HEK293T (cell line): ENCODE data around the gene P2RX4.

Experiments used
- BHLHE40 ChIP-seq: fragments of 450-650 bp; IDR thresholded peaks from 2 replicates; pipeline ENCODE4 v1.6.1; 2016; ENCODE audit warnings: mild to moderate bottlenecking, moderate library complexity, borderline replicate concordance
- CTBP1 ChIP-seq: fragments of 450-650 bp; IDR thresholded peaks from 2 replicates; pipeline ENCODE4 v1.6.1; 2016; ENCODE audit warnings: borderline replicate concordance
- FOXK2 ChIP-seq: fragments of 450-650 bp; IDR thresholded peaks from 2 replicates; pipeline ENCODE4 v1.6.1; 2016; ENCODE audit warnings: mild to moderate bottlenecking
- FOXM1 ChIP-seq: fragments of 450-650 bp; IDR thresholded peaks from 2 replicates; pipeline ENCODE4 v1.6.1; 2017; ENCODE audit warnings: mild to moderate bottlenecking, borderline replicate concordance
- HDGF ChIP-seq: fragments of 450-650 bp; IDR thresholded peaks from 2 replicates; pipeline ENCODE4 v1.6.1; 2017; ENCODE audit warnings: antibody characterized with exemption, borderline replicate concordance
- NFRKB ChIP-seq: fragments of 450-650 bp; IDR thresholded peaks from 2 replicates; pipeline ENCODE4 v1.6.1; 2016; ENCODE audit warnings: mild to moderate bottlenecking, moderate library complexity
- SP1 ChIP-seq: fragments of 450-650 bp; IDR thresholded peaks from 2 replicates; pipeline ENCODE4 v1.6.1; 2017
- SUZ12 ChIP-seq: fragments of 450-650 bp; IDR thresholded peaks from 2 replicates; pipeline ENCODE4 v1.6.1; 2016; ENCODE audit warnings: mild to moderate bottlenecking
- TARDBP ChIP-seq: fragments of 450-650 bp; IDR thresholded peaks from 2 replicates; pipeline ENCODE4 v1.6.1; 2016
- TF ChIP-seq, protein P1 (sequence below): fragments of 450-650 bp; IDR thresholded peaks from 2 replicates; pipeline ENCODE4 v1.6.1; 2016

DNA sequence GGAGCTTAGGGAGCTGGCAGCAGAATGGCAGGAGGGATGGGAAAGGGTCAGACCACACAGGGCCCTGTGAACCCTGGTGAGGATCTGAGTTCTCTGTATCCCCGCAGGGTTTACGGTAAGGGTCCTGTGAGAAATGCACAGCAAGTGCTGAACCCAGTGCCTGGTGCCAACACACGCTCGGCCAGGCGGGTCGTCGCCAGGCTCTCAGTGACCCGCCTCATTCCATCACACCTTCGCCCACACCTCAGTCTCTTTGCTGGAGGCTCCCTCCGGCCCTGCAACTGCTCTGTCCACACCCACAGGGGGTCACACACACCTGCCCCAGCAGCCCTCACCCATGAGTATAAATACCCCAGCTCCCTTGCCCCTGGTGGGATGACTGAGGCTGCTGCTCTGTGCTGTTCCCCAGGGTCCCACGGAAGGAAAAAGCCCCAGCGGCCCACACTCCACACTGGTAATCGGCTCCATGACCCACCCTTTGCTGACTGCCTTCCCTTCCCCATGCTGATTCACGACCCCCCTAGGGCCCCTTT is 63.5 kb downstream of the P2RX4 start:
- TF ChIP-seq TARDBP, result no peak
- TF ChIP-seq NFRKB, result no peak
- no peak for TF ChIP-seq FOXM1
- no peak for TF ChIP-seq BHLHE40
- TF ChIP-seq SUZ12, result no peak
- TF ChIP-seq CTBP1, result no peak
- no peak for TF ChIP-seq HDGF
- TF ChIP-seq, protein P1, sequence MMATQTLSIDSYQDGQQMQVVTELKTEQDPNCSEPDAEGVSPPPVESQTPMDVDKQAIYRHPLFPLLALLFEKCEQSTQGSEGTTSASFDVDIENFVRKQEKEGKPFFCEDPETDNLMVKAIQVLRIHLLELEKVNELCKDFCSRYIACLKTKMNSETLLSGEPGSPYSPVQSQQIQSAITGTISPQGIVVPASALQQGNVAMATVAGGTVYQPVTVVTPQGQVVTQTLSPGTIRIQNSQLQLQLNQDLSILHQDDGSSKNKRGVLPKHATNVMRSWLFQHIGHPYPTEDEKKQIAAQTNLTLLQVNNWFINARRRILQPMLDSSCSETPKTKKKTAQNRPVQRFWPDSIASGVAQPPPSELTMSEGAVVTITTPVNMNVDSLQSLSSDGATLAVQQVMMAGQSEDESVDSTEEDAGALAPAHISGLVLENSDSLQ, result no peak
- no peak for TF ChIP-seq FOXK2
- TF ChIP-seq SP1, result no peak
